HCT116 (cell line): ENCODE measurements around the gene WNT9A. TPM values are rescaled to one million over a fixed set of nuclear protein-coding genes. Genes with fewer than 3 reads are reported as not detected.

Experiments
- ATAC-seq: fragments of 200-7000 bp; cut with Tn5 transposase; 2 replicates; pipeline ENCODE4 v1.9.1; 2020; ENCODE audit warnings: mild to moderate bottlenecking, moderate library complexity
- BruUV-seq: library from RNA; stranded (reverse); fragments of 400-500 nt; replicated peaks from 2 replicates; lab custom pipeline; 2021; lab: Mats Ljungman, UMichigan
- CTCF ChIA-PET: fragments of 300-600 bp; sonication (Branson Sonifier 250); formaldehyde crosslinking; loops from one replicate; lab custom pipeline; 2021; ENCODE audit warnings: antibody characterized with exemption; lab: Charles Lee
- POLR2A ChIA-PET: fragments of 300-600, 350-600 bp; sonication (Branson Sonifier 250); formaldehyde crosslinking; loops from one replicate; lab custom pipeline; 2021; ENCODE audit warnings: antibody characterized with exemption; lab: Charles Lee
- RAD21 ChIA-PET, 2 experiments: fragments of 300-600 bp; sonication (Branson Sonifier 250); formaldehyde crosslinking; loops; one replicate each; lab custom pipeline; 2023; ENCODE audit warnings: low total read pairs in 2 of 2; ENCODE audit not compliant: uncharacterized antibody in 2 of 2, unreplicated experiment in 2 of 2, low non-redundant PET in 1 of 2; lab: Charles Lee
- DNase-seq: peaks from one replicate; pipeline ENCODE4 v3.0.0-alpha.2; 2010; ENCODE audit warnings: low read depth, low spot score
- H2AFZ ChIP-seq: fragments of 200-600 bp; shearing (Covaris generic), sonication (generic); 2 replicates; pipeline ENCODE4 v1.6.1; 2017; ENCODE audit warnings: low read depth, mixed run types, mixed read lengths, antibody characterized with exemption, low read length; ENCODE audit not compliant: poor library complexity, severe bottlenecking
- H3K27ac ChIP-seq: 2 replicates; pipeline ENCODE4 v1.5.1; 2012; ENCODE audit warnings: low read depth, low read length
- H3K27me3 ChIP-seq: fragments of 200-600 bp; sonication (generic); 2 replicates; pipeline ENCODE4 v1.6.1; 2016; ENCODE audit warnings: mixed run types, low read length, mixed read lengths; ENCODE audit not compliant: insufficient read depth
- H3K36me3 ChIP-seq, 2 experiments: fragments of 200-500 bp in 1 of 2; fragments of 200-600 bp in 1 of 2; sonication (Bioruptor generic) in 1 of 2; sonication (generic) in 1 of 2; 2 replicates each; pipeline versions ENCODE4 v1.5.1 to v1.6.1; 2014 to 2016; ENCODE audit warnings: low read length in 2 of 2, inconsistent platforms in 1 of 2, mixed read lengths in 1 of 2, mixed run types in 1 of 2; ENCODE audit not compliant: insufficient read depth in 2 of 2, control insufficient read depth in 1 of 2
- H3K4me1 ChIP-seq, 2 experiments: fragments of 200-600 bp in 1 of 2; sonication (generic) in 1 of 2; 2 replicates each; pipeline versions ENCODE4 v1.5.1 to v1.6.1; 2012 to 2017; ENCODE audit warnings: low read length in 2 of 2, inconsistent platforms in 1 of 2, mild to moderate bottlenecking in 1 of 2, mixed read lengths in 1 of 2, mixed run types in 1 of 2, moderate library complexity in 1 of 2; ENCODE audit not compliant: insufficient read depth in 2 of 2, control insufficient read depth in 1 of 2
- H3K4me2 ChIP-seq: fragments of 200-600 bp; sonication (generic); 2 replicates; pipeline ENCODE4 v1.6.1; 2017; ENCODE audit warnings: mixed run types, low read length, mixed read lengths
- H3K4me3 ChIP-seq, 2 experiments: fragments of 200-600 bp in 1 of 2; sonication (generic) in 1 of 2; replicated peaks in 1 of 2; 2 replicates each; pipeline ENCODE4 v1.5.1; 2011 to 2016; ENCODE audit warnings: low read length in 2 of 2, control low read depth in 1 of 2, low read depth in 1 of 2, mild to moderate bottlenecking in 1 of 2, mixed read lengths in 1 of 2, mixed run types in 1 of 2
- H3K79me2 ChIP-seq: fragments of 200-600 bp; sonication (generic); 2 replicates; pipeline ENCODE4 v1.6.1; 2017; ENCODE audit warnings: mild to moderate bottlenecking, mixed run types, low read length, moderate library complexity, mixed read lengths; ENCODE audit not compliant: insufficient read depth
- H3K9ac ChIP-seq: fragments of 200-600 bp; sonication (generic); 2 replicates; pipeline ENCODE4 v1.6.1; 2016; ENCODE audit warnings: low read length, mixed read lengths
- H3K9me2 ChIP-seq: fragments of 200-600 bp; sonication (generic), shearing (Covaris generic); 2 replicates; pipeline ENCODE4 v1.6.1; 2017; ENCODE audit warnings: mixed run types, mild to moderate bottlenecking, moderate library complexity; ENCODE audit not compliant: insufficient read depth
- H3K9me3 ChIP-seq, 2 experiments: fragments of 200-500 bp in 1 of 2; fragments of 200-600 bp in 1 of 2; sonication (Bioruptor generic) in 1 of 2; sonication (generic) in 1 of 2; 2 replicates each; pipeline ENCODE4 v1.6.1; 2014 to 2017; ENCODE audit warnings: low read length in 2 of 2, mixed read lengths in 2 of 2, inconsistent platforms in 1 of 2, low read depth in 1 of 2, mild to moderate bottlenecking in 1 of 2, mixed run types in 1 of 2, moderate library complexity in 1 of 2; ENCODE audit not compliant: control insufficient read depth in 1 of 2, insufficient read depth in 1 of 2
- H4K20me1 ChIP-seq: fragments of 200-600 bp; sonication (generic), shearing (Covaris generic); 2 replicates; pipeline ENCODE4 v1.6.1; 2017; ENCODE audit warnings: mixed run types, mild to moderate bottlenecking, moderate library complexity; ENCODE audit not compliant: insufficient read depth
- CBX3 ChIP-seq: IDR thresholded peaks from 2 replicates; pipeline ENCODE4 v1.6.1; 2012; ENCODE audit warnings: low read depth
- CTCF ChIP-seq, 3 experiments: fragments of 200-600 bp in 1 of 3; sonication (generic) in 1 of 3; IDR thresholded peaks in 2 of 3; conservative IDR thresholded peaks in 1 of 3; 2 replicates each; pipeline ENCODE4 v1.5.1; 2012 to 2017; ENCODE audit warnings: low read depth in 2 of 3, low read length in 2 of 3, antibody characterized with exemption in 1 of 3, borderline replicate concordance in 1 of 3, control low read depth in 1 of 3, mild to moderate bottlenecking in 1 of 3, mixed read lengths in 1 of 3, mixed run types in 1 of 3, moderate library complexity in 1 of 3; ENCODE audit not compliant: insufficient read depth in 1 of 3
- EZH2phosphoT487 ChIP-seq: fragments of 200-600 bp; IDR thresholded peaks from 2 replicates; pipeline ENCODE4 v1.6.1; 2018; ENCODE audit warnings: antibody characterized with exemption, borderline replicate concordance
- FOSL1 ChIP-seq: IDR thresholded peaks from 2 replicates; pipeline ENCODE4 v1.6.1; 2012; ENCODE audit warnings: low read depth
- POLR2A ChIP-seq: IDR thresholded peaks from 2 replicates; pipeline ENCODE4 v1.7.0; 2011; ENCODE audit warnings: borderline replicate concordance; ENCODE audit not compliant: insufficient read depth, insufficient read length; ENCODE audit errors: extremely low read depth
- POLR2AphosphoS5 ChIP-seq: IDR thresholded peaks from 2 replicates; pipeline ENCODE4 v1.6.1; 2011; ENCODE audit warnings: mild to moderate bottlenecking, low read depth, low read length, moderate library complexity
- SP1 ChIP-seq: IDR thresholded peaks from 2 replicates; pipeline ENCODE4 v1.6.1; 2012; ENCODE audit warnings: low read depth
- SRF ChIP-seq: IDR thresholded peaks from 2 replicates; pipeline ENCODE4 v1.6.1; 2012; ENCODE audit warnings: low read depth
- TCF7L2 ChIP-seq: IDR thresholded peaks from 2 replicates; pipeline ENCODE4 v1.7.0; 2011; ENCODE audit warnings: borderline replicate concordance, inconsistent platforms; ENCODE audit not compliant: insufficient read depth, insufficient read length; ENCODE audit errors: extremely low read depth
- YY1 ChIP-seq: IDR thresholded peaks from 2 replicates; pipeline ENCODE4 v1.6.1; 2011; ENCODE audit warnings: low read length, low read depth, moderate library complexity, mild to moderate bottlenecking; ENCODE audit not compliant: insufficient replicate concordance; ENCODE audit errors: extremely low read depth
- ZNF274 ChIP-seq: fragments of 200-500 bp; sonication (Bioruptor generic); IDR thresholded peaks from 2 replicates; pipeline ENCODE4 v1.6.1; 2014; ENCODE audit warnings: mild to moderate bottlenecking, low read depth, low read length, inconsistent platforms
- intact Hi-C: fragments of 100-400 bp; cut with micrococcal nuclease; formaldehyde crosslinking; loops from 2 replicates; pipeline ENCODE4 v1.10.0; 2022
- total RNA-seq: library from RNA; stranded (reverse); gene quantifications from one replicate; pipeline ENCODE4 v1.2.1, GENCODE V29; 2021; ENCODE audit not compliant: unreplicated experiment
- TF ChIP-seq, protein P1 (sequence below): IDR thresholded peaks from 2 replicates; pipeline ENCODE4 v1.6.1; 2012; ENCODE audit warnings: low read depth
- TF ChIP-seq, protein P2 (sequence below): IDR thresholded peaks from 2 replicates; pipeline ENCODE4 v1.6.1; 2012
- TF ChIP-seq, protein P3 (sequence below): IDR thresholded peaks from 2 replicates; pipeline ENCODE4 v1.6.1; 2011; ENCODE audit warnings: mild to moderate bottlenecking, low read length, moderate library complexity; ENCODE audit not compliant: insufficient replicate concordance; ENCODE audit errors: extremely low read depth

The WNT9A gene
- total RNA-seq, 1 experiment from 2014 or later = 5.6 TPM

GRCh38 chr1:227917081-227917950 is 30.4 kb downstream of the WNT9A start:
- H3K4me2 ChIP-seq = no peak overlapping the region
- no peaks in the 10 kb centered on the region for H4K20me1 ChIP-seq
- TF ChIP-seq FOSL1 (no peak), POLR2A (no peak), EZH2phosphoT487 (no peak), SRF (no peak), ZNF274 (no peak), POLR2AphosphoS5 (no peak), YY1 (no peak), CBX3 (no peak), CTCF (IDR thresholded peaks at IDR 0.05 in 2 of 3, conservative IDR thresholded peaks at IDR 0.05 in 1 of 3; ENCODE audit: borderline replicate concordance in 1 of 3, insufficient read depth in 1 of 3, low read depth in 2 of 3, low read length in 2 of 3) (no peak), TCF7L2 (no peak), SP1 (no peak)
- TF ChIP-seq, protein P1, sequence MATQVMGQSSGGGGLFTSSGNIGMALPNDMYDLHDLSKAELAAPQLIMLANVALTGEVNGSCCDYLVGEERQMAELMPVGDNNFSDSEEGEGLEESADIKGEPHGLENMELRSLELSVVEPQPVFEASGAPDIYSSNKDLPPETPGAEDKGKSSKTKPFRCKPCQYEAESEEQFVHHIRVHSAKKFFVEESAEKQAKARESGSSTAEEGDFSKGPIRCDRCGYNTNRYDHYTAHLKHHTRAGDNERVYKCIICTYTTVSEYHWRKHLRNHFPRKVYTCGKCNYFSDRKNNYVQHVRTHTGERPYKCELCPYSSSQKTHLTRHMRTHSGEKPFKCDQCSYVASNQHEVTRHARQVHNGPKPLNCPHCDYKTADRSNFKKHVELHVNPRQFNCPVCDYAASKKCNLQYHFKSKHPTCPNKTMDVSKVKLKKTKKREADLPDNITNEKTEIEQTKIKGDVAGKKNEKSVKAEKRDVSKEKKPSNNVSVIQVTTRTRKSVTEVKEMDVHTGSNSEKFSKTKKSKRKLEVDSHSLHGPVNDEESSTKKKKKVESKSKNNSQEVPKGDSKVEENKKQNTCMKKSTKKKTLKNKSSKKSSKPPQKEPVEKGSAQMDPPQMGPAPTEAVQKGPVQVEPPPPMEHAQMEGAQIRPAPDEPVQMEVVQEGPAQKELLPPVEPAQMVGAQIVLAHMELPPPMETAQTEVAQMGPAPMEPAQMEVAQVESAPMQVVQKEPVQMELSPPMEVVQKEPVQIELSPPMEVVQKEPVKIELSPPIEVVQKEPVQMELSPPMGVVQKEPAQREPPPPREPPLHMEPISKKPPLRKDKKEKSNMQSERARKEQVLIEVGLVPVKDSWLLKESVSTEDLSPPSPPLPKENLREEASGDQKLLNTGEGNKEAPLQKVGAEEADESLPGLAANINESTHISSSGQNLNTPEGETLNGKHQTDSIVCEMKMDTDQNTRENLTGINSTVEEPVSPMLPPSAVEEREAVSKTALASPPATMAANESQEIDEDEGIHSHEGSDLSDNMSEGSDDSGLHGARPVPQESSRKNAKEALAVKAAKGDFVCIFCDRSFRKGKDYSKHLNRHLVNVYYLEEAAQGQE = no peak
- TF ChIP-seq, protein P2, sequence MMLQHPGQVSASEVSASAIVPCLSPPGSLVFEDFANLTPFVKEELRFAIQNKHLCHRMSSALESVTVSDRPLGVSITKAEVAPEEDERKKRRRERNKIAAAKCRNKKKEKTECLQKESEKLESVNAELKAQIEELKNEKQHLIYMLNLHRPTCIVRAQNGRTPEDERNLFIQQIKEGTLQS = no peak
- TF ChIP-seq, protein P3, sequence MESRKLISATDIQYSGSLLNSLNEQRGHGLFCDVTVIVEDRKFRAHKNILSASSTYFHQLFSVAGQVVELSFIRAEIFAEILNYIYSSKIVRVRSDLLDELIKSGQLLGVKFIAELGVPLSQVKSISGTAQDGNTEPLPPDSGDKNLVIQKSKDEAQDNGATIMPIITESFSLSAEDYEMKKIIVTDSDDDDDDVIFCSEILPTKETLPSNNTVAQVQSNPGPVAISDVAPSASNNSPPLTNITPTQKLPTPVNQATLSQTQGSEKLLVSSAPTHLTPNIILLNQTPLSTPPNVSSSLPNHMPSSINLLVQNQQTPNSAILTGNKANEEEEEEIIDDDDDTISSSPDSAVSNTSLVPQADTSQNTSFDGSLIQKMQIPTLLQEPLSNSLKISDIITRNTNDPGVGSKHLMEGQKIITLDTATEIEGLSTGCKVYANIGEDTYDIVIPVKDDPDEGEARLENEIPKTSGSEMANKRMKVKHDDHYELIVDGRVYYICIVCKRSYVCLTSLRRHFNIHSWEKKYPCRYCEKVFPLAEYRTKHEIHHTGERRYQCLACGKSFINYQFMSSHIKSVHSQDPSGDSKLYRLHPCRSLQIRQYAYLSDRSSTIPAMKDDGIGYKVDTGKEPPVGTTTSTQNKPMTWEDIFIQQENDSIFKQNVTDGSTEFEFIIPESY = no peak
- intact Hi-C loops = no loop called here
- no peak overlapping the region for H2AFZ ChIP-seq
- H3K36me3 ChIP-seq = no peaks in the 10 kb centered on the region
- DNase-seq = no peak
- no peaks in the 10 kb centered on the region for H3K9me3 ChIP-seq
- no peak overlapping the region for H3K4me3 ChIP-seq
- no peak overlapping the region for H3K9ac ChIP-seq
- RAD21 ChIA-PET = no interaction called here
- no peak overlapping the region for H3K27ac ChIP-seq
- peaks cover 11 to 13% of the 10 kb centered on the region in 2 experiments for H3K4me1 ChIP-seq
- CTCF ChIA-PET = no interaction called here
- no peaks in the 10 kb centered on the region for H3K27me3 ChIP-seq
- POLR2A ChIA-PET = no interaction called here
- ATAC-seq = no peak
- BruUV-seq = no TSS peak
- no peaks in the 10 kb centered on the region for H3K9me2 ChIP-seq
- no peaks in the 10 kb centered on the region for H3K79me2 ChIP-seq
